Endothelial cell of umbilical vein (primary cell): Measurements from ENCODE around the gene MACROD2. TPM values are rescaled to one million over a fixed set of nuclear protein-coding genes. Genes with fewer than 3 reads are reported as not detected.

Source experiments
- BruUV-seq: library from RNA; stranded (reverse); fragments of 400-500 nt; replicated peaks from 2 replicates; lab custom pipeline; 2021; lab: Mats Ljungman, UMichigan
- CTCF ChIA-PET: fragments of 300-600, 350-600 bp; sonication (Branson Sonifier 250); formaldehyde crosslinking; loops from one replicate; lab custom pipeline; 2021; ENCODE audit warnings: antibody characterized with exemption, inconsistent platforms; lab: Charles Lee
- POLR2A ChIA-PET: fragments of 300-600, 350-600 bp; sonication (Branson Sonifier 250); formaldehyde crosslinking; loops from one replicate; lab custom pipeline; 2021; ENCODE audit warnings: antibody characterized with exemption, inconsistent platforms; lab: Charles Lee
- DNase-seq: peaks from one replicate; pipeline ENCODE4 v3.0.0-alpha.2; 2011; ENCODE audit warnings: low read depth, low spot score
- FAIRE-seq: peaks from 2 replicates; lab custom pipeline; 2011; peaks lifted over from hg19 to GRCh38; lab: Jason Lieb, UNC
- H2AFZ ChIP-seq: 2 replicates; pipeline ENCODE4 v1.6.0; 2012; ENCODE audit warnings: low read depth, low read length, control low read depth, inconsistent platforms
- H3K27ac ChIP-seq: 2 replicates; pipeline ENCODE4 v1.5.1; 2011; ENCODE audit warnings: low read depth, mild to moderate bottlenecking, control low read depth, low read length, moderate library complexity; ENCODE audit not compliant: insufficient read depth
- H3K27me3 ChIP-seq, 2 experiments: 2 replicates each; pipeline versions ENCODE4 v1.6.0 to v1.6.1; 2011; ENCODE audit warnings: low read length in 2 of 2, mixed read lengths in 1 of 2; ENCODE audit not compliant: control insufficient read depth in 2 of 2, insufficient read depth in 2 of 2
- H3K36me3 ChIP-seq, 2 experiments: 2 replicates in 1 of 2; 3 replicates in 1 of 2; pipeline ENCODE4 v1.5.1; 2011; ENCODE audit warnings: low read length in 2 of 2, mild to moderate bottlenecking in 1 of 2, moderate library complexity in 1 of 2; ENCODE audit not compliant: control insufficient read depth in 2 of 2, insufficient read depth in 2 of 2; ENCODE audit errors: extremely low read depth in 1 of 2
- H3K4me1 ChIP-seq: 3 replicates; pipeline ENCODE4 v1.5.1; 2011; ENCODE audit warnings: mild to moderate bottlenecking, low read length; ENCODE audit not compliant: control insufficient read depth, insufficient read depth; ENCODE audit errors: extremely low read depth
- H3K4me2 ChIP-seq: 2 replicates; pipeline ENCODE4 v1.6.1; 2011; ENCODE audit warnings: low read length, control low read depth, mixed read lengths; ENCODE audit not compliant: insufficient read depth
- H3K4me3 ChIP-seq, 3 experiments: fragments of 200-600 bp in 1 of 3; sonication (generic), shearing (Covaris generic) in 1 of 3; replicated peaks in 1 of 3; 2 replicates each; pipeline ENCODE4 v1.5.1; 2011 to 2016; ENCODE audit warnings: control low read depth in 3 of 3, low read length in 3 of 3, mild to moderate bottlenecking in 2 of 3, inconsistent platforms in 1 of 3, low read depth in 1 of 3, moderate library complexity in 1 of 3; ENCODE audit not compliant: insufficient read depth in 1 of 3
- H3K79me2 ChIP-seq: 2 replicates; pipeline ENCODE4 v1.6.0; 2012; ENCODE audit warnings: low read length, inconsistent platforms; ENCODE audit not compliant: control insufficient read depth, insufficient read depth
- H3K9ac ChIP-seq: replicated peaks from 2 replicates; pipeline ENCODE3; 2011; ENCODE audit warnings: low read length, control low read depth; ENCODE audit not compliant: insufficient read depth; ENCODE audit errors: extremely low read depth
- H3K9me1 ChIP-seq: replicated peaks from 3 replicates; pipeline ENCODE4 v1.6.0; 2011; ENCODE audit warnings: mild to moderate bottlenecking, low read length; ENCODE audit not compliant: control insufficient read depth, insufficient read depth; ENCODE audit errors: extremely low read depth
- H3K9me3 ChIP-seq: replicated peaks from 2 replicates; pipeline ENCODE4 v1.5.1; 2012; ENCODE audit warnings: low read length, inconsistent platforms; ENCODE audit not compliant: control insufficient read depth, insufficient read depth
- H4K20me1 ChIP-seq: replicated peaks from 2 replicates; pipeline ENCODE3; 2011; ENCODE audit warnings: mild to moderate bottlenecking, low read length; ENCODE audit not compliant: control insufficient read depth, insufficient read depth; ENCODE audit errors: extremely low read depth
- CTCF ChIP-seq, 2 donors: IDR thresholded peaks; 1 replicate in 1 of 2; 2 replicates in 1 of 2; pipeline ENCODE4 v1.5.1; 2011; ENCODE audit warnings: low read length in 2 of 2, mild to moderate bottlenecking in 2 of 2, moderate library complexity in 2 of 2, control low read depth in 1 of 2, inconsistent platforms in 1 of 2, low read depth in 1 of 2; ENCODE audit not compliant: insufficient read depth in 1 of 2; ENCODE audit errors: extremely low read depth in 1 of 2
- EZH2 ChIP-seq: IDR thresholded peaks from 2 replicates; pipeline ENCODE4 v1.6.1; 2012; ENCODE audit warnings: borderline replicate concordance, low read depth, mild to moderate bottlenecking, moderate library complexity, low read length, inconsistent platforms; ENCODE audit not compliant: severe bottlenecking
- FOS ChIP-seq: IDR thresholded peaks from 2 replicates; pipeline ENCODE4 v1.6.1; 2011; ENCODE audit warnings: mild to moderate bottlenecking, low read length, moderate library complexity, borderline replicate concordance; ENCODE audit not compliant: insufficient read depth
- GATA2 ChIP-seq: IDR thresholded peaks from 2 replicates; pipeline ENCODE4 v1.7.0; 2011; ENCODE audit warnings: low read depth, mild to moderate bottlenecking, moderate library complexity, mixed read lengths, low read length; ENCODE audit not compliant: insufficient read length, insufficient read depth
- JUN ChIP-seq: IDR thresholded peaks from 2 replicates; pipeline ENCODE4 v1.6.1; 2011; ENCODE audit warnings: borderline replicate concordance, low read depth; ENCODE audit not compliant: insufficient read length, insufficient read depth
- MAX ChIP-seq: IDR thresholded peaks from 2 replicates; pipeline ENCODE4 v1.6.1; 2011; ENCODE audit not compliant: insufficient read depth, insufficient read length
- MYC ChIP-seq: IDR thresholded peaks from one replicate; pipeline ENCODE4 v1.6.1; 2011; ENCODE audit warnings: mild to moderate bottlenecking, low read depth, low read length
- POLR2A ChIP-seq: IDR thresholded peaks from 2 replicates; pipeline ENCODE4 v1.6.1; 2012; ENCODE audit warnings: low read depth, mild to moderate bottlenecking, control low read depth, low read length
- POLR2AphosphoS5 ChIP-seq: IDR thresholded peaks from 2 replicates; pipeline ENCODE4 v1.6.1; 2012; ENCODE audit warnings: low read depth, mild to moderate bottlenecking, control low read depth, low read length, moderate library complexity; ENCODE audit not compliant: insufficient read depth
- dilution Hi-C: fragments of 300-500 bp; cut with MboI; formaldehyde crosslinking; loops from one replicate; pipeline ENCODE4 v1.15.0; 2019; ENCODE audit warnings: low sequenced_read_pairs; ENCODE audit not compliant: extremely low pct_ligation_motif_present
- intact Hi-C: fragments of 100-400 bp; cut with micrococcal nuclease; formaldehyde crosslinking; loops from one replicate; pipeline ENCODE4 v1.10.0; 2022
- polyA plus RNA-seq, 4 experiments: library from polyadenylated mRNA; depleted of rRNA in 3 of 4; stranded (reverse) in 3 of 4; unstranded in 1 of 4; fragments of >200 nt; gene quantifications; 2 replicates each; pipeline versions ENCODE4 v1.2.1 to v1.2.3, GENCODE V29; 2011 to 2012; ENCODE audit warnings: missing spikeins in 1 of 4
- total RNA-seq: library from RNA; stranded (reverse); gene quantifications from 2 replicates; pipeline ENCODE4 v1.2.3, GENCODE V29; 2021

The MACROD2 gene
- total and polyA plus RNA-seq, 2 donors (not counting 3 experiments of a cell fraction or from before 2014, with no cell fraction given), result 0.11 to 0.73 TPM

- BruUV-seq, result no TSS peak
- Histone ChIP-seq H2AFZ (no peak overlapping the region), H3K9me3 (no peaks in the 10 kb centered on the region), H3K4me1 (no peaks in the 10 kb centered on the region), H3K79me2 (no peaks in the 10 kb centered on the region), H4K20me1 (no peaks in the 10 kb centered on the region), H3K4me3 (no peak overlapping the region), H3K4me2 (no peak overlapping the region), H3K27me3 (no peaks in the 10 kb centered on the region), H3K9ac (no peak overlapping the region), H3K27ac (no peak overlapping the region), H3K9me1 (no peaks in the 10 kb centered on the region), H3K36me3 (no peaks in the 10 kb centered on the region)
- intact Hi-C loops, result no loop called here
- POLR2A ChIA-PET, result no interaction called here
- dilution Hi-C loops, result no loop called here
- CTCF ChIA-PET, result no interaction called here
- no peak for TF ChIP-seq MAX
- TF ChIP-seq MYC, result no peak
- no peak for TF ChIP-seq POLR2AphosphoS5
- TF ChIP-seq POLR2A, result no peak
- TF ChIP-seq EZH2, result no peak
- no peak for TF ChIP-seq FOS
- no peak for TF ChIP-seq CTCF (IDR thresholded peaks at IDR 0.05; ENCODE audit: extremely low read depth in 1 of 2, insufficient read depth in 1 of 2, low read depth in 1 of 2, low read length in 2 of 2)
- TF ChIP-seq GATA2, result no peak
- no peak for TF ChIP-seq JUN
- DNase-seq, result no peak
- no peak for FAIRE-seq
Observed at GRCh38 chr20:15031546-15032351, 1036.4 kb downstream of the MACROD2 start.
